ENCODE results near the gene ZNF428. TPM values are rescaled to one million over a fixed set of nuclear protein-coding genes. Genes with fewer than 3 reads are reported as not detected.

The ZNF428 gene
- total RNA-seq, 4 donors from 2014 or later: 3.0 to 17.1 (median 15.1) TPM

- WGBS, 2 donors (ENCODE audit: low coverage in 1 of 2): 64 to 67% methylated on average over 2 of the region's 2 CpGs
- intact Hi-C loops (cut with DNase I; ENCODE audit: low total_unique reads): no loop called here
- no peaks in the 10 kb centered on the region for H3K36me3 ChIP-seq
Measured at GRCh38 chr19:43586346-43586745, 33.1 kb downstream of the ZNF428 start.

DNA sequence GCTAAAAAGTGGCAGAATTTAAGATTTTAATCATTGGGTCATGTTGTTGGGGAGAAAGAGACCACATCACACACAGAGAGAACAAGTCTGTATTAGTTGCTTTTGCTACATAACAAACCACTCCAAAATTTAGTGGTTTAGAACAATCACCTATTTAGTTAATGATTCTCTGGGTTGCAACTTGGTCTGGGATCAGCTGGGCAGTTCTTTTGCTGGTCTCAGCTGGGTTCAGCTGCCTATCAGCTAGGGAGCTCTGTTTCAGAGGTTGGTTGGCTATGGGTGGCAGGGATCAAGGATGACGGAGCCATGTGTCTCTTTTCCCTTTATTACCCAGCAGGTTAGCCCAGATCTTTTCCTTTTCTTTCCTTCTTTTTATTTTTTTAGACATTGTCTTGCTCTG is 34.9 kb downstream of the ZNF428 start:
- H3K27ac ChIP-seq: no peak overlapping the region
- no peak overlapping the region for H3K4me3 ChIP-seq
- in situ Hi-C loops (cut with MboI; ENCODE audit: low pct_ligation_motif_present in 1 of 4, low pct_unique_long_range_greater_than_20kb in 1 of 4, low sequenced_read_pairs in 3 of 4): no loop called here
- WGBS, 2 donors (ENCODE audit: low coverage in 1 of 2): 80% methylated on average over 1 of the region's 1 CpG; no CpG with 5 or more reads in 1 of the 2 donors
- intact Hi-C loops (cut with DNase I; ENCODE audit: low total_unique reads): no loop called here
- no peaks in the 10 kb centered on the region for H3K9me3 ChIP-seq
- H3K27me3 ChIP-seq: no peaks in the 10 kb centered on the region
- TF ChIP-seq POLR2AphosphoS5 (IDR thresholded peaks at IDR 0.05) (no peak), POLR2A (IDR thresholded peaks at IDR 0.05) (no peak), EP300 (IDR thresholded peaks at IDR 0.05; ENCODE audit: low read depth) (no peak), CTCF (IDR thresholded peaks at IDR 0.05) (no peak)
- H3K4me1 ChIP-seq: peaks cover 0 to 11% (median 3%) of the 10 kb centered on the region in 4 donors
- H3K36me3 ChIP-seq: no peaks in the 10 kb centered on the region
- no peak for DNase-seq

More at GRCh38 chr19:43586346-43586745, 33.1 kb downstream of the ZNF428 start:
- in situ Hi-C loops (cut with MboI; ENCODE audit: low pct_ligation_motif_present in 1 of 4, low pct_unique_long_range_greater_than_20kb in 1 of 4, low sequenced_read_pairs in 3 of 4): no loop called here
- H3K27ac ChIP-seq: no peak overlapping the region
- no peaks in the 10 kb centered on the region for H3K9me3 ChIP-seq
- DNase-seq: no peak
- TF ChIP-seq EP300 (IDR thresholded peaks at IDR 0.05; ENCODE audit: low read depth): no peak
- no peak for TF ChIP-seq POLR2AphosphoS5 (IDR thresholded peaks at IDR 0.05)
- TF ChIP-seq CTCF (IDR thresholded peaks at IDR 0.05): no peak
- TF ChIP-seq POLR2A (IDR thresholded peaks at IDR 0.05): no peak
- no peaks in the 10 kb centered on the region for H3K27me3 ChIP-seq
- H3K4me1 ChIP-seq: peaks cover 0 to under 1% (median 0%) of the 10 kb centered on the region in 4 donors
- H3K4me3 ChIP-seq: no peak overlapping the region

DNA sequence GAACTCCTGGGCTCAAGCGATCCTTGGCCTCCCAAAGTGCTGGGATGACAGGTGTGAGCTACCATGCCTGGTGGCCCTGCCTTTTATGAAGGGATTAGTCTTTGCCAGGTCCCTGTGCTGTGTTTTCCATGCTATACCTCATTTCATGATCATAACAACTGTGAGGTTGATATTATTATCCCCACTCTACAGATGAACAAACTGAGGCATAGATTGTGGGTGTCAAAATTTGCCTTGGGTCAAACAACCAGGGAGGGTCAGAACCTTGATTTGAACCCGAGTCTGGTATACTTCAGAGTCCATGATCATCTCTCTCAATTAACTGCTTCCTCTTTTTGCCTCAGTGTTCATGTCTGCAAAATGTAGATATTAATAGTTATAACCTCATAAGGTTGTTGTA is 36.9 kb downstream of the ZNF428 start:
- no peak for DNase-seq
- no peak for TF ChIP-seq CTCF (IDR thresholded peaks at IDR 0.05)
- TF ChIP-seq POLR2A (IDR thresholded peaks at IDR 0.05): no peak
- TF ChIP-seq POLR2AphosphoS5 (IDR thresholded peaks at IDR 0.05): no peak
- TF ChIP-seq EP300 (IDR thresholded peaks at IDR 0.05; ENCODE audit: low read depth): no peak
- no peaks in the 10 kb centered on the region for H3K36me3 ChIP-seq
- H3K4me3 ChIP-seq: no peak overlapping the region
- H3K9me3 ChIP-seq: no peaks in the 10 kb centered on the region
- H3K4me1 ChIP-seq: peaks cover 0 to 11% (median 3%) of the 10 kb centered on the region in 4 donors
- intact Hi-C loops (cut with DNase I; ENCODE audit: low total_unique reads): no loop called here
- no peak overlapping the region for H3K27ac ChIP-seq
- no peaks in the 10 kb centered on the region for H3K27me3 ChIP-seq
- 83% methylated on average over 1 to 2 of the region's 2 CpGs for WGBS, 2 donors (ENCODE audit: low coverage in 1 of 2)
- in situ Hi-C loops (cut with MboI; ENCODE audit: low pct_ligation_motif_present in 1 of 4, low pct_unique_long_range_greater_than_20kb in 1 of 4, low sequenced_read_pairs in 3 of 4): no loop called here

DNA sequence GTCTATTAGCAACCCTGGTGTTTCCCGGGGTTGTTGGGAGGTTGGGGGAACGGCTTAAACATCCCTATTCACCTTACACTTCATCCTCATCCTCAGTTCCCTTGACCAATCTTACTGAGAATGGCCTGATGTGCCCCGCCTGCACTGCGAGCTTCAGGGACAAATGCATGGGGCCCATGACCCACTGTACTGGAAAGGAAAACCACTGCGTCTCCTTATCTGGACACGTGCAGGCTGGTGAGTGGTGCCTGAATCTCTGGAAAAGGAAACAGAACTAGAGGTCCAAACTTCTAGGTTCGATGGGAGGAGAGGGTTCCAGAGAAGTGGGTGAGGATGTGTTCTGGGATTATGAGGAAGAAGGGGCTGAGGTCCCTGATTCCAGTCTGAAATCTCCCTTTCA is 38.0 kb downstream of the ZNF428 start:
- Histone ChIP-seq H3K27ac (peak overlapping the region in 3 of 4 donors; percentile 50 to 84 (median 82)), H3K27me3 (no peaks in the 10 kb centered on the region), H3K4me3 (no peak overlapping the region), H3K9me3 (no peaks in the 10 kb centered on the region), H3K36me3 (no peaks in the 10 kb centered on the region), H3K4me1 (peaks cover 0 to 11% (median 3%) of the 10 kb centered on the region in 4 donors)
- in situ Hi-C loops (cut with MboI; ENCODE audit: low pct_ligation_motif_present in 1 of 4, low pct_unique_long_range_greater_than_20kb in 1 of 4, low sequenced_read_pairs in 3 of 4) (no loop called here), intact Hi-C loops (cut with DNase I; ENCODE audit: low total_unique reads) (no loop called here)
- DNase-seq: no peak
- TF ChIP-seq POLR2AphosphoS5 (IDR thresholded peaks at IDR 0.05) (no peak), CTCF (IDR thresholded peaks at IDR 0.05) (no peak), POLR2A (IDR thresholded peaks at IDR 0.05) (no peak), EP300 (IDR thresholded peaks at IDR 0.05; ENCODE audit: low read depth) (no peak)
- 75% methylated on average over 7 of the region's 7 CpGs; no CpG with 5 or more reads in 1 of the 2 donors for WGBS, 2 donors (ENCODE audit: low coverage in 1 of 2)

Measured in transverse colon (tissue), 4 donors.